Suprapubic skin (tissue), 4 donors: ENCODE measurements around the gene ELMOD1. TPM values are rescaled to one million over a fixed set of nuclear protein-coding genes. Genes with fewer than 3 reads are reported as not detected.
"Not testable (repeated sequence)": the region's sequence is repeated elsewhere in the genome, so short reads cannot be mapped to it uniquely, and the experiment has no call there.

Source experiments
- DNase-seq, 2 donors: peaks; one replicate each; pipeline ENCODE4 v3.0.0-alpha.2; 2019; ENCODE audit warnings: low spot score in 2 of 2
- H3K27ac ChIP-seq: fragments of 200-600 bp; sonication (generic); one replicate; pipeline ENCODE4 v1.5.1; 2019
- H3K27me3 ChIP-seq: fragments of 200-600 bp; sonication (generic); one replicate; pipeline ENCODE4 v1.5.1; 2019
- H3K36me3 ChIP-seq: fragments of 200-600 bp; sonication (generic); one replicate; pipeline ENCODE4 v1.5.1; 2019
- H3K4me1 ChIP-seq: fragments of 200-600 bp; sonication (generic); one replicate; pipeline ENCODE4 v1.5.1; 2019
- H3K4me3 ChIP-seq: fragments of 200-600 bp; sonication (generic); one replicate; pipeline ENCODE4 v1.5.1; 2019; ENCODE audit warnings: mild to moderate bottlenecking
- H3K9me3 ChIP-seq: fragments of 200-600 bp; sonication (generic); one replicate; pipeline ENCODE4 v1.5.1; 2019
- EP300 ChIP-seq: sonication (generic); formaldehyde crosslinking; IDR thresholded peaks from one replicate; pipeline ENCODE4 v1.6.1; 2017; ENCODE audit warnings: antibody characterized with exemption
- POLR2A ChIP-seq, 2 donors: fragments of 450-650 bp; IDR thresholded peaks; one replicate each; pipeline ENCODE4 v1.6.1; 2017; ENCODE audit warnings: antibody characterized with exemption in 2 of 2, mild to moderate bottlenecking in 2 of 2, moderate library complexity in 2 of 2
- POLR2AphosphoS5 ChIP-seq, 3 donors: sonication (generic); formaldehyde crosslinking; IDR thresholded peaks; one replicate each; pipeline ENCODE4 v1.6.1; 2017; ENCODE audit warnings: antibody characterized with exemption in 3 of 3
- WGBS: methylation state at CpG from one replicate; pipeline ENCODE4 v1.1.5; 2018; 5-methylcytosine and 5-hydroxymethylcytosine counted together
- total RNA-seq, 4 donors: library from RNA; depleted of rRNA; stranded (reverse); fragments of >200 nt; gene quantifications; one replicate each; pipeline ENCODE4 v1.1.0, GENCODE V29; 2016
- TF ChIP-seq, protein P1 (sequence below), 2 donors: fragments of 200-600 bp in 1 of 2; fragments of 450-650 bp in 1 of 2; sonication (generic) in 1 of 2; IDR thresholded peaks; one replicate each; pipeline ENCODE4 v1.5.1; 2016 to 2019; ENCODE audit warnings: antibody characterized with exemption in 2 of 2, mild to moderate bottlenecking in 1 of 2, moderate library complexity in 1 of 2

The ELMOD1 gene
- total RNA-seq, 4 donors from 2014 or later = 14.6 to 66.0 (median 41.3) TPM

DNA sequence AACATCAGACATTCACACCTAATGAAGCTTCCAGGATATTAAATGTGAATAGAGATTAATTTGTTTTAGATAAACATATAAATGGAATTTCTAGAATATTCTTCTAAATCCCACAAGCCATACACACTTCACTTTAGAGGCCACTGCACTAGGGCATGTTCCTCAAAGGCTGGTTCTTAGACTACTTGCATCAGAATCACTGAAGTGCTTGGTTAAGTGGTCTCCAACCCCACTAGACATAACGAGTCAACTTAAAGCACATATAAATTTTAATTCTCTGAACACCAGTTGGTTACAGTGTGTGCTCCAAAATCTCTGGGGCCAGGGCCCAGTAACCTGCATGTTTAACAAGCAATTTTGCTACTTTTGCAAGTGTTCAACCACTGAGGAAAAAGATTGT, 17.5 kb upstream of the ELMOD1 start:
- Histone ChIP-seq H3K4me3 (no peak overlapping the region), H3K4me1 (no peaks in the 10 kb centered on the region), H3K27me3 (no peaks in the 10 kb centered on the region), H3K9me3 (no peaks in the 10 kb centered on the region), H3K36me3 (no peaks in the 10 kb centered on the region), H3K27ac (no peak overlapping the region)
- no peak for DNase-seq
- 61% methylated on average over 1 of the region's 1 CpG for WGBS
- TF ChIP-seq EP300 = no peak
- no peak for TF ChIP-seq POLR2A (IDR thresholded peaks at IDR 0.05)
- no peak for TF ChIP-seq POLR2AphosphoS5 (IDR thresholded peaks at IDR 0.05)

DNA sequence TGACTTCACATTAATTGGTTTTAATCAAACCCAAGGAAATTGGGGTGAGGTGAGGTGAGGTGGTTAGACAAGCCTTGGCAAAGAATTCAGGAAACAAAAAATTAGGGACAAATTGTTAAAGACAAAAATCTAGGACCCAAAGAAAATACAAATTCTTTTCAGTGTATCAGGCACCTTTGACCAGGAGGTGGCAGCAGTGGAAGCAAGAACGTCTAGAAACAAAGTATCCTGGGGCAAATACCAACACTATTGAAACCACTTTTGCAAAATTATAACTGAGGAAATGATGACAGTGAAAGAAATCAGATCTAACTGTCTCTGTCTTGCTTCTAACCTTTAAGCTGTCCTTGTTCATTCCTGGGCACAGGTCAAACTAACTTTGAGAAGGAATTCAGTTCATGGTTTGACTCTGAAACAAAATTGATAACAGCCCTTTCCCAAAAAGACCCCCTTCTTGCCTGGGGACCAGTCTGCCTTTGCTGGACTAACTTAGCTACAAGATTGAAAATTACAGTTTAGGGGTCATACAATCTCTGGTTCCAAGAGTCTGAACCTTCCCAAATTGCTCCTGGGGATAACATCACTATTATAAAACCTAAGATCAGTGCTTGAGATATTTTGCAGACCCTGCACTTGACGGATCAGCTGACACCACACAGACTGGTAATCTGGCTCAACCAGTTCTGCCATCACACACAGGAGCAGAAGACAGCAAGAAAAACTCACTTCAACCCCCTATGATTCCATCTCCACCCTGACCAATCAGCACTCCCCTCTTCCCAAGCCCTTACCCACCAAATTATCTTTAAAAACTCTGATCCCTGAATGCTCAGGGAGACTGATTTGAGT, 14.2 kb upstream of the ELMOD1 start:
- WGBS = 25% methylated on average over 2 of the region's 2 CpGs
- not testable (repeated sequence) for DNase-seq, H3K4me3 ChIP-seq, H3K36me3 ChIP-seq, H3K27ac ChIP-seq, H3K4me1 ChIP-seq, H3K27me3 ChIP-seq, H3K9me3 ChIP-seq
- TF ChIP-seq, protein P1, sequence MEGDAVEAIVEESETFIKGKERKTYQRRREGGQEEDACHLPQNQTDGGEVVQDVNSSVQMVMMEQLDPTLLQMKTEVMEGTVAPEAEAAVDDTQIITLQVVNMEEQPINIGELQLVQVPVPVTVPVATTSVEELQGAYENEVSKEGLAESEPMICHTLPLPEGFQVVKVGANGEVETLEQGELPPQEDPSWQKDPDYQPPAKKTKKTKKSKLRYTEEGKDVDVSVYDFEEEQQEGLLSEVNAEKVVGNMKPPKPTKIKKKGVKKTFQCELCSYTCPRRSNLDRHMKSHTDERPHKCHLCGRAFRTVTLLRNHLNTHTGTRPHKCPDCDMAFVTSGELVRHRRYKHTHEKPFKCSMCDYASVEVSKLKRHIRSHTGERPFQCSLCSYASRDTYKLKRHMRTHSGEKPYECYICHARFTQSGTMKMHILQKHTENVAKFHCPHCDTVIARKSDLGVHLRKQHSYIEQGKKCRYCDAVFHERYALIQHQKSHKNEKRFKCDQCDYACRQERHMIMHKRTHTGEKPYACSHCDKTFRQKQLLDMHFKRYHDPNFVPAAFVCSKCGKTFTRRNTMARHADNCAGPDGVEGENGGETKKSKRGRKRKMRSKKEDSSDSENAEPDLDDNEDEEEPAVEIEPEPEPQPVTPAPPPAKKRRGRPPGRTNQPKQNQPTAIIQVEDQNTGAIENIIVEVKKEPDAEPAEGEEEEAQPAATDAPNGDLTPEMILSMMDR (IDR thresholded peaks at IDR 0.05) = peak; percentile 56 to 63

DNA sequence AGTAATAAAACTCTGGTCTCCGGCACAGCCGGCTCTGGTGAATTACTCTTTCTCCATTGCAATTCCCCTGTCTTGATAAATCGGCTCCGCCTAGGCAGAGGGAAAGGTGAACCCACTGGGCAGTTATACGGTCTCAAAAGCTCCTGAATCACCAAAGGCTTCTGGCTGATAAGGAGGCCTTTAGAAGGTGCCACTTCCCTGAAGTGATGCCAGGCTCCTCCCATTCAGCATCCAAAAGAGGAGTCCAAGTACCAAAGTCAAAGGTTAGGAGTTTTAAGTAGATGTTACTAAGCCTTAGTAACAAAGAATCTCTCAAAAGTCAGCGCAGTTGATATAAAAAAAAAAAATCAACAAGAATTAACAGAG, 13.6 kb upstream of the ELMOD1 start:
- WGBS = 61% methylated on average over 6 of the region's 6 CpGs
- DNase-seq = no peak

DNA sequence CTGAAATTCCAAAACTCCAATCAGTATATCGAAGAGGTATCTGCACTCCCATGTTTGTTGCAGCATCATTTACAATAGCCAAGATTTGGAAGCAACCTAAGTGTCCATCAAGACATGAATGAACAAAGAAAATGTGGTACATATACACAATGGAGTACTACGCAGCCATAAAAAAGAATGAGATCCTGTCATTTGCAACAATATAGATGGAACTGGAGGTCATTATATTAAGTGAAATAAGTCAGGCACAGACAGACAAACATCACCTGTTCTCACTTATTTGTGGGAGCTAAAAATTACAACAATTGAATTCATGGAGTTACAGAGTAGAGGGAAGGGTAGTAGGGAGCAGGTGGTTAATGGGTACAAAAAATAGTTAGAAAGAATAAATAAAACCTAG, 11.8 kb upstream of the ELMOD1 start:
- H3K36me3 ChIP-seq, H3K27me3 ChIP-seq, H3K27ac ChIP-seq, H3K4me3 ChIP-seq, H3K4me1 ChIP-seq, H3K9me3 ChIP-seq, DNase-seq: not testable (repeated sequence)
- 100% methylated on average over 2 of the region's 2 CpGs for WGBS

More for the DNA sequence above, 13.6 kb upstream of the ELMOD1 start:
- Histone ChIP-seq H3K4me1 (no peaks in the 10 kb centered on the region), H3K4me3 (no peak overlapping the region), H3K36me3 (no peaks in the 10 kb centered on the region), H3K27me3 (no peaks in the 10 kb centered on the region), H3K9me3 (no peaks in the 10 kb centered on the region), H3K27ac (no peak overlapping the region)
- no peak for TF ChIP-seq POLR2A (IDR thresholded peaks at IDR 0.05)
- TF ChIP-seq, protein P1 (IDR thresholded peaks at IDR 0.05) = no peak
- TF ChIP-seq EP300 = no peak
- no peak for TF ChIP-seq POLR2AphosphoS5 (IDR thresholded peaks at IDR 0.05)

DNA sequence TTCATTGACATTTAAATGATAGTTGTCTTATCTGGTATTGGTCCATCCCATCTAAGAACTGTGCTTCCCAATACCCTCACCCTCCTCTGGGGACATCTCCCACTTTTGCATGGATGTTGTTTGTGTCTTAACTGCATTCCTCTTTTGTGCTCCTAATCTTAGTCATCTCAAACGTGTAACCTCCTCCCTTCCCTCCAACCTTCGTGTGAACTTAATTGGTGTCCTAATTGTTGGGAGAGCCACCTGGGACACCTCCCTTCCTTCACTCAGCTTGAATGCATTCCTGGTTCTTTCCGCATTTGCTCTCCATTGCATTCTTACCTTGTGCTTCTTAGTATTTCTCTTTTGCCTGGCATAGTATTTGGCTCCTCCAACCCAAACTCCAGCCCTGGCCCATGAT, 9.8 kb upstream of the ELMOD1 start:
- TF ChIP-seq, protein P1 (IDR thresholded peaks at IDR 0.05) = no peak
- no peak for TF ChIP-seq POLR2AphosphoS5 (IDR thresholded peaks at IDR 0.05)
- no peak for TF ChIP-seq EP300
- TF ChIP-seq POLR2A (IDR thresholded peaks at IDR 0.05) = no peak
- H3K4me3 ChIP-seq = no peak overlapping the region
- H3K36me3 ChIP-seq = no peaks in the 10 kb centered on the region
- WGBS = 35% methylated on average over 3 of the region's 3 CpGs
- no peaks in the 10 kb centered on the region for H3K27me3 ChIP-seq
- no peak overlapping the region for H3K27ac ChIP-seq
- no peak for DNase-seq
- no peaks in the 10 kb centered on the region for H3K9me3 ChIP-seq
- H3K4me1 ChIP-seq = no peaks in the 10 kb centered on the region

DNA sequence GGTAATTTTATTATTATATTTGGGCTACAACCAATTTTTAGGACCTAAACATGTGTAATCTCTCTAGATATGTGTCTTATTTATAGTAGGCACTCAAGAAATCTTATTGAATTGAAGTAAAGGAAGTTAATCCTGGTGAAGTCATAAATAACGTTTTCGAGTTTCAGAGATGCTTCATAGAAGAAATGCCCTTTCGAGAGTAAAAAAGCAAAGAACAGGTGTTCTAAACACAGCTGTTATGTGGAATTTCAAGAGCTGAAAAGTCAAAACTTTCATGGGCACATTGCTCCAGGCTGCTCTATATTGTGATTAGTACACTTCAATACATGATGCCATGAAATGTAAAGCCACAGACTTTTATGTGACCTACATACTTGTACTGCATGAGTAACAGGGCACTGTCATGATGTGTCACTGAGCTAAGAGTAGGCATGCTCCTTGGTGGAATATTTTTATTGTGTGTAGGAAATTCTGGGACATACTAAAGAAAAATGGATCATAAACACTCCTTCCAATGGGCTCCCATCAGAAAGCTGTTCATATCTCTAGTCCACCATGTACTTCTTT, 7.2 kb upstream of the ELMOD1 start:
- no peaks in the 10 kb centered on the region for H3K4me1 ChIP-seq
- DNase-seq = no peak
- no peaks in the 10 kb centered on the region for H3K9me3 ChIP-seq
- no peaks in the 10 kb centered on the region for H3K36me3 ChIP-seq
- no peak overlapping the region for H3K27ac ChIP-seq
- 57% methylated on average over 3 of the region's 3 CpGs for WGBS
- no peak overlapping the region for H3K4me3 ChIP-seq
- H3K27me3 ChIP-seq = peaks cover 20% of the 10 kb centered on the region
- no peak for TF ChIP-seq POLR2AphosphoS5 (IDR thresholded peaks at IDR 0.05)
- no peak for TF ChIP-seq EP300
- TF ChIP-seq, protein P1 (IDR thresholded peaks at IDR 0.05) = no peak
- no peak for TF ChIP-seq POLR2A (IDR thresholded peaks at IDR 0.05)
